HFF-Myc (cell line): ENCODE data around the gene SPTBN1.

ENCODE experiments used
- DNase-seq: peaks from one replicate; pipeline ENCODE4 v3.0.0-alpha.2; 2011; ENCODE audit warnings: low read depth; ENCODE audit errors: extremely low read depth
- H3K4me3 ChIP-seq: replicated peaks from 2 replicates; pipeline ENCODE4 v1.5.1; 2011; ENCODE audit warnings: low read depth, mild to moderate bottlenecking, control low read depth, low read length
- CTCF ChIP-seq: IDR thresholded peaks from 2 replicates; pipeline ENCODE4 v1.5.1; 2012; ENCODE audit warnings: mild to moderate bottlenecking, low read depth, low read length, control low read depth; ENCODE audit errors: missing control alignments

Gene SPTBN1

DNA sequence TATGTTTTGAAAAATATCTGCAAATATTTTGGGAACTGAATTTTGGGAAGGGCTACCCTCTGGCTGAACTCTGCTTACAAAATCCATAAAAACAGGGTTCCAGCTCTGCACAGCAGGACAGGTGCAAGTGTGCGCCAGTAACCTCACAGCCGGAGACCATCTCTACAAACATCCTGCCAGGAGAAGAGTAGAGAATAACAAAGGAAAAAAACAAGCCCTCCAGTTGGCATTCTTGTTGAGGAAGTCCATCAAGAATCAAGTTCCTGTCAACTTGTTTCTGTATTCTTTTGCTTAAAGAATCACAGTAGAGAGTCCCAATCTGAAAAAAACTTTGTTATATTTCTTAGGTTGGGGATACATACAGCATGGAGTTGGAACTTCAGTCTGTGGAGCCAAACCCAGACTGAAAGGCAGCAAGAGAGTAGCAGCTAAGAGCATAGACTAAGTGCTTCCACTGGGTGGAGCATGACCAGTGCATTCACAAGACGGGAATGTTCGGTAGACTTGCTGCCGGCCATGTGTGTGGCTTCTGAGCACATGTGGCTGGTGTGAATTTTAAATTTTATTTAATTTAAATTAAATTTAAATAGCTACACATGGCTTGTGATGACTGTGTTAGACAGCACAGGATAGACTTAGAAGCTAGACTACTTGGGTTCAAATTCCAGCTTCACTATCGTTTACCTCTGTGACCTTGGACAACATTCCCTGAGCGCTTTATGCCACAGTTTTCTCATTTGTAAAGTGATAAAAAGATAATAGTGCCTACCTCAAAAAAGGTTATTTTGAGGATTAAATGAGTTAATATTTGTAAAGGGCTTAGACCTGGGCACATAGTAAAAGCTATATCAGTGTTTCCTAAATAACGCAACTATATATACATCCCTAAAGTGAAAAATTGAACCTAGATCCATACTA, 41.9 kb downstream of the SPTBN1 start:
- peak; percentile 49 for TF ChIP-seq CTCF
- peak; percentile 29 for DNase-seq
- H3K4me3 ChIP-seq: no peak overlapping the region

- TF ChIP-seq CTCF: no peak
- H3K4me3 ChIP-seq: no peak overlapping the region
- DNase-seq: peak; percentile 32
These were observed 43.5 kb downstream of the SPTBN1 start for GRCh38 chr2:54499661-54500060.

DNA sequence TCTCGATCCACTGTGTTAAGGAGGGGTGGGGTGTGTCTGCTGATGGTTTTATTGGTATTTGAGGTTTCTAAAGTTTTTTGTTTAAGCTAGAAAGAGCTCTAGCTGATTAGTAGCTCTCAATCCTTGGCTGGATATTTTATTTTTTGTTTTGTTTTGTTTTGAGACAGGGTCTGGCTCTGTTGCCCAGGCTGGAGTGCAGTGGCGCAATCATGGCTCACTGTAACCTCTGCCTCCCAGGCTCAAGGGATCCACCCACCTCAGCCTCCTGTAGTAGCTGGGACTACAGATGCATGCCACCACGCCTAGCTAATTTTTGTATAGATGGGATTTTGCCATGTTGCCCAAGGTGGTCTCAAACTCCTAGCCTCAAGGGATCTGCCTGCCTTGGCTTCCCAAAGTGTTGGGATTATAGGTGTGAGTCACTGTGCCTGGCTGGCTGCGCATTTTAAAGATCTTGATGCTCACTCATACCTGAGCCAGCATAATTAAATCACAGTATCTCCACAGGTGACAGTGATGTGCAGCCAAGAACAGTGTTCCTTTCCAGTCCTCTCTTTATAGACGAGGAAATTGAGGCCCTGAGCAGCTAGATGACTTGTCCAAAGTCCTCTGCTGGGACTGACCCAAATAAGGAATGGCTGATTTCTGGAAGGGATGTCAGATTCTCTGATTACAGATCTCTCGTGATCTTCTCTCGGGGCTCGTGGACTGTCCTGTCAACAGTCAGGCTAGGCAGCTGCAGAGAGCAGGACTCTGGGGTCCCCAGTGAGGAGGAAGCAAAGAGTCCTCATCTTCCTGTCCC, 44.5 kb downstream of the SPTBN1 start:
- no peak overlapping the region for H3K4me3 ChIP-seq
- TF ChIP-seq CTCF: no peak
- no peak for DNase-seq

DNA sequence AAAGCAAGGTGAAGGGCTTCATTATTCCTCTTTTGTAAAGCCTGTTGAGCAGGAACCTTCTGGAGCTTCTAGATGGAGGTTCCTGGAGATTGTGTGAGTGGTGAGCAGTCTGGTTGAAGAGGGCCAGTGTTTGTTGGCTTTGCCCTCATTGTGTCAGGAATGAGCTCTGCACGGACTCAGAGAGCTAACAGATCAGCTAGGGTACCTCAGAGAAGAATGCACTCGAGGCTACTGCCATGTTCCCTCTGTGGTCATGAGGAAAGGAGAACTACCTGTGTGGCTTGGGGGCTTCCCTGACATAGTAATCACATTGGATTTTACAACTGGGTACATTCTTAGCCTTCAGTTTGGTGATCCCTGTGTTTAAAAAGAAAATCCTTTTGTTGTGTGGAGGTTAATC, 46.6 kb downstream of the SPTBN1 start:
- no peak for DNase-seq
- no peak overlapping the region for H3K4me3 ChIP-seq
- no peak for TF ChIP-seq CTCF

- no peak for DNase-seq
- peak; percentile 68 for TF ChIP-seq CTCF
- no peak overlapping the region for H3K4me3 ChIP-seq
These were observed 47.1 kb downstream of the SPTBN1 start for GRCh38 chr2:54503192-54503591.

- no peak overlapping the region for H3K4me3 ChIP-seq
- no peak for DNase-seq
- TF ChIP-seq CTCF: no peak
These were observed 47.7 kb downstream of the SPTBN1 start for GRCh38 chr2:54503828-54504227.
